Activated T-cell treated with anti-CD3 and anti-CD28 coated beads for 48 hours (primary cell): ENCODE data around the gene LARP4.
"Not testable (repeated sequence)": the region's sequence is repeated elsewhere in the genome, so short reads cannot be mapped to it uniquely, and the experiment has no call there.

Source experiments
- DNase-seq: peaks from one replicate; pipeline ENCODE4 v3.0.0-alpha.2; 2020; ENCODE audit warnings: low read depth

LARP4 gene

DNA sequence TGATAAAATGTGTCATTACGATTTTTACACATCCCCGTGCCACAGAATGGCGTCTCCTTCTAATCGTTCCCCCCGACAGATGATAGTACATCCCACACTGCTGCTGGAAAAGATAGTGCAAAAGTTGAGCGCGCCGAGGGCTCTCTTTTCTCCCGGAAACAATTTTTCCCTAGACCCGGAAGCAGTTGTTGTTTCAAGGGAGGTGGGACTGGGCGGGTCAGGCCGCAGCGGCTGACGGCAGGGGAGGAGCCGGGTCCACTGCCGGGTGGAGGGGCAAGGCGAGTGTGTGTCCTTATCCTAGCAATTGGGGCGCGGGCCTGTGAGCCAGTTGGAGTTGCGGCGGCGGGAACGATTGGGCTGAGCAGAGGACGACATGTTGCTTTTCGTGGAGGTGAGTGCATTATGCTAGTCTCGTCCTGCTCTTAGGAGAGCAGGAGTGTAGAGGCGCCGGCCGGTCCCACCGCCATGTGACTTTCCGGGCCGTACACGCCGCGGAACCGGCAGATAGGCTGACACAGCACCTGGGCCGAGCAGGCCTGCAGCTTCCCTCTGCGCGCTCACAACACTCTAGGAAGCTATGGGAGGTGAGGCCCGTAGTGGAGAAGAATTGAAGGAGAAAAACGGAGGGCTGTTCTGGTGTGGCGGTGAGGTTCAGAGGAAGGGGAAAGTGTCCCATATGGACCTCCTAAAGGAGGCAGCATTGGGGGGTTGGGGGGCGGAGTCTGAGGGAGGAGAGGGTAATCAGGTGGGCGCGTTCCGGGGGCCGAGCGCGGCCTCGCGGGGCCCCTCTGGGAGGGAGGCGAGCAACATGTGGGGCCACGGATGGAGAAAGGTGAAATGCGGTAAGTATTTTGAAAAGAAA is at the start of gene LARP4:
Gene LARP4, plus strand, starts transcription at position 248 of the 862 bp plus-strand sequence. Its CDS starts 126 bp downstream, at position 374.
- DNase-seq: peak; percentile 89

- DNase-seq: no peak
Observed at GRCh38 chr12:50351120-50352043, 49.3 kb upstream of the LARP4 start.

DNA sequence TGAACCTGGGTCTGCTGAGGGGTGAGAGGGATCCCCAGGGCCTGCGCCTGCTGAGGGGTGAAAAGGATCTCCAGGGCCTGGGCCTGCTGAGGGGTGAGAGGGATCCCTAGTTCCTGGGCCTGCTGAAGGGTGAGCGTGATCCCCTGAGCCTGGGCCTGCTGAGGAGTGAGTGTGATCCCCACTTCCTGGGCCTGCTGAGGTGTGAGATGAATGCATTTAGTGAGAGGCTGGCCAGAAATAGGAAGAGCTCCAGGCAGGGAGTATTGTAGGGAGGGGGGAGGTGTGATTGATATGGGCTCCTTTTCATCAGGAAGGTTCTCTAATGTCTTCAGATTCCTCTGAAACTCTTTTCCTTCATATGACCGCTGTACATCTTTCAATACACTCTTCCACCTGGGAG is 47.3 kb upstream of the LARP4 start:
- no peak for DNase-seq

DNA sequence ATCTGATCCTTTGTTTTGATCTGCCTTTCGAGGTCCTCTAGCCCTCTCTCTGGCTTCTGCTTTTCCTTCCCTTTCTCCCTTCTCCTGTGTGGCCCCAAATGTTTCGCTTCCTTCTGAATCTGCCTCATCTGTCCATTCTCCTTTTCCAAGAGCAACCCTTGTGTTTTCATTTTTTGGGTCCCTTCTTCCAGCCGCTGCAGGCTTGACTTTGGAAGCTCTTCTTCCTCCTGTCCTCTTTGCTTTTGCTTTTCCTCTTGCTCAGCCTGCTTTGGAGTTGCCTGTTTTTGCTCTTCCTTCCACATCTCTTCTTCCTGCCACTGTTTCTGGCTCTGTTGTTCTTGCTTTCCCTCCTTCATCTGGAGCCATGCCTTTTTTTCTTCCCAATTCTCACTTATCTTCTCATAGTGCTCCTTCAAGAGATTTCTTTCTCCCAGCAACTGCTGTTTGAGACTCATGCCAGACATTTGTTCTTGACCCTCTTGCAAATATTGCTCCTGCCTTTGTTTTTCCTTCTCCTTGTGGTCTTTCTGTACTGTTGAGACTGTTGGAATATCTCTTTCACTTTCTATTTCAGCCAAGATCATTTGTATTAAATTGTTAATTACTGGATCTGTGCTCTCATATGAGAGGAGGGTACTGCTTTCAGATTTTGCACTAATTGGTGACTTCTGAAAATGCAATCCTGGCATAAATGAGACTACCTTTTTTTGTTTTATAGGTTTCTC is 46.7 kb upstream of the LARP4 start:
- DNase-seq: no peak

DNA sequence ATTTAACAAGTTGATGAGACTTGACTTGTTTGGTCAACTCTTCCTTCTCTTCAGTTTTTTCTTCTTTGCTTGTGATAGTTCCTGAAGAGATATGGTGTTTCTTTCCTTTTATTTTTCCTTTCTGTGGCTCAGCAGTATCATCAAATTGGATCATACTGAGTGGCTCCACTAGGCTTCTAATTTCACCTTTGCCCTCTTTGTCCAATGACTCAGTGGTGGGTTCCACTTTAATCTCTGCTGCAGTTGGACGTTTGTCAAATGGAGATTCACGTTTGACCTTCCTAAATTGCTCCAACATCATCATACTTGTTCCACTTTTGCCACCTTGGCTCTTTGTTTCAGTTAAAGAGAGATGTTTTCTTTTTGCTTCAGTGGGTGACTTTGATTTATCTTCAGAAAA is 45.8 kb upstream of the LARP4 start:
- no peak for DNase-seq

GRCh38 chr12:50355365-50355764 is 45.3 kb upstream of the LARP4 start:
- DNase-seq: no peak

DNA sequence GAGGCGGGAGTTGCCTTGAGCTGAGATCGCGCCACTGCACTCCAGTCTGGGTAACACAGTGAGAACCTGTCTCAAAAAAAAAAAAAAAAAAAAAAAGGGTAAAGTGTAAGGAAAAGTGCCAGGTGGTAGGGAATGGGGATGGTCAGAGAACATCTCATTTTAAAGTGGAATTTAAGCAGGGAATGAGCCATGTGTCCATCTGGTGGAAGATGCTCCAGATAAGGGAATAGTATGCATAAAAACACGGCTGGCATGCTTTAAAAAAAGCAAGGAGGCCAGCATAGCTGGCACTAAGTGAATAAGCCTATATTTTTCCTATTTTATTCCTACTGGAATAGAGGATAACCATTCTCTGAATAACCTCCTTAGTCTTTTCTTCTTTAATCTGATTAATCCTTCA is 38.0 kb upstream of the LARP4 start:
- no peak for DNase-seq

DNA sequence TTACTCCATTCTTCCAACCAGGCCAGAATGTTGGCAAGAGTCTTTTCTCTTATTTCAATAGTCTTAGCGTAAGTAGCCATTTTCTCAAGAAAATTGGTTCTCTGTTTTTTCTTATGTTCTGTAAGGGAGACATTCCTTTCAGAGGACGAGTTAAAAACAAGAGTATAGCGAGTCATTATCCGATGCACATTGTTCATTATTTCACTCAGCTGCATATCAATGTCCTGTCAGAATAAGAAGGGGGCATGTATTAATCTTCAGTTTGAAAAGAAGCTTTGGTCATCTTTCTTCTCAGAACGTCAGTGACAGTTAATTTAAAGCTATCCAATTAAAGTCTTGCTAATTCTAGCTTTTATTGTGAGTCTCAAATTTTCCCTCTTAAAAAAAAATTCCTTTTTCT is 37.5 kb upstream of the LARP4 start:
- no peak for DNase-seq

- no peak for DNase-seq
Observed at GRCh38 chr12:50365709-50366406, 34.8 kb upstream of the LARP4 start.

DNA sequence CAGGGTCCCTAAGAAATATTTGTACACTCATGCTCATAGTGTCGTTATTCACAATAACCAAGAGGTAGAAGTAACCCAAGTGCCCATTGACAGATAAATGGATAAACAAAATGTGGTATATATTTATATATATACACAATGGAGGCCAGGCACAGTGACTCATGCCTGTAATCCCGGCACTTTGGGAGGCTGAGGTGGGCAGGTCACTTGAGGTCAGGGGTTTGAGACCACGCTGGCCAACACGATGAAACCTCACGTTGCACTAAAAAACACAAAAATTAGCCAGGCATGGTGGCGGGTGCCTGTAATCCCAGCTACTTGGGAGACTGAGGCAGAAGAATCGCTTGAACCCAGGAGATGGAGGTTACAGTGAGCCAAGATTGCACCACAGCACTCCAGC is 30.0 kb upstream of the LARP4 start:
- DNase-seq: not testable (repeated sequence)

- DNase-seq: no peak
Observed at GRCh38 chr12:50375802-50376201, 24.9 kb upstream of the LARP4 start.

GRCh38 chr12:50380761-50381325 is 19.8 kb upstream of the LARP4 start:
- DNase-seq: no peak

GRCh38 chr12:50387487-50387886 is 13.2 kb upstream of the LARP4 start:
- DNase-seq: no peak

- DNase-seq: no peak
Observed at GRCh38 chr12:50387972-50388478, 12.7 kb upstream of the LARP4 start.

GRCh38 chr12:50388793-50389192 is 11.9 kb upstream of the LARP4 start:
- DNase-seq: not testable (repeated sequence)

- no peak for DNase-seq
Observed at GRCh38 chr12:50390316-50390741, 10.4 kb upstream of the LARP4 start.

DNA sequence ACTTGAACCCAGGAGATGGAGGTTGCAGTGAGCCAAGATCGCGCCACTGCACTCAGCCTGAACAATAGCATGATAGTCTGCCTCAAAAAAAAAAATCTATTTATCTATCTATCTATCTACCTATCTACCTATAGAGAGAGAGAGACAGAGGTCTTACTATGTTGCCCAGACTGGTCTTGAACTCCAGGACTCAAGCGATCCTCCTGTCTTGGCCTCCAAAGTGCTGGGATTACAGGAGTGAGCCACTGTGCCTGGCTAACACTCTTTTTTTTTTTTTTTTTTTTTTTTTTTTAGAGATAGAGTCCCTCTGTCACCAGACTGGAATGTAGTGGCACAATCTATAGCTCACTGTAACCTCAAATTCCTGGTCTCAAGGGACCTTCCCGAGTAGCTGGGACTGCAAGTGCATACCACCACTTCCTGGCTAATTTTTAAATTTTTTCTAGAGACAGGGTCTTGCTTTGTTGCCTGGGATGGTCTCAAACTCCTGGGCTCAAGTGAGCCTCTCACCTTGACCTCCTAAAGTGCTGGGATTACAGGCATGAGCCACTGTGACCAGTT is 6.1 kb upstream of the LARP4 start:
- DNase-seq: no peak

GRCh38 chr12:50397117-50397650 is 3.5 kb upstream of the LARP4 start:
- DNase-seq: no peak

GRCh38 chr12:50398931-50399330 is 1.8 kb upstream of the LARP4 start:
- DNase-seq: no peak

DNA sequence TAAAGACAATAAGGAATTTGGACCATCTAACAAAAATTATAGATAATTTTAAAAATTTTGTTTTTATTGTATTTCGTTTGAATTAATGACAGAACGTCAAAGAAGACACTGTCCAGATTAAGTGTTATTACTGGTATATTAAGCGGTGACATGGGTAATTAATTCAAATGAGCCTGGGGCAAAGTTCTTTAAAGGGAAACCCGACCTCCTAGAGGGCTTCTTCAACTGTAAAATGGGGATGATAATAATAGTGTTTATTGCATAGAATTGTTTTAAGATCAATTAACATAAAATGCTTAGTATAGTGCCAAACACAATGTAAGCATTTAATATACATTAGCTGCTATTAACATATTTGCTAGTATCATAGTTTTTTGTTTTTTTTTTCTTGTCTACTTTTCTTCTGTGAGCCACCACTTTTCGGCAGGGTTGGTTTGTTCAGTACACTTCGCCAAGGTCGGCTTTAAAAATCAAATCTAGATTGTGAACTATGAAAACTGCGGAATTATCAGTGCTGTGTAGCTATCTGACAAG is 514 bp upstream of the LARP4 start:
- no peak for DNase-seq
